Mononuclear cell (primary cell): ENCODE measurements around the gene FAM236A. TPM values are rescaled to one million over a fixed set of nuclear protein-coding genes. Genes with fewer than 3 reads are reported as not detected.

Experiments used
- total RNA-seq: library from RNA; depleted of rRNA; stranded (reverse); fragments of >200 nt; gene quantifications from one replicate; pipeline ENCODE4 v1.2.3, GENCODE V29; 2012

FAM236A gene
- total RNA-seq, 1 donor: not detected

Other genes with a start within 250 kb of the FAM236A start
- gene PHKA1, start 223.9 kb upstream of the FAM236A start, total RNA-seq: 0.21 TPM
- gene DMRTC1B, start 161.3 kb upstream of the FAM236A start, total RNA-seq: 0.42 TPM
- not detected for gene FAM236B, start 155.5 kb upstream of the FAM236A start, total RNA-seq
- gene FAM236D, start 130.0 kb upstream of the FAM236A start, total RNA-seq: not detected
- not detected for gene FAM236C, start 25.6 kb upstream of the FAM236A start, total RNA-seq
- not detected for gene DMRTC1, start 5.6 kb downstream of the FAM236A start, total RNA-seq
- not detected for gene PABPC1L2B, start 64.7 kb downstream of the FAM236A start, total RNA-seq
- not detected for gene PABPC1L2A, start 141.3 kb downstream of the FAM236A start, total RNA-seq